VCaP (cell line): ENCODE measurements around the gene CMTM7.

Experiments used
- H3K27ac ChIP-seq: fragments of 450-650 bp; 2 replicates; pipeline ENCODE4 v1.5.1; 2017
- TF ChIP-seq, protein P1 (sequence below): fragments of 450-650 bp; conservative IDR thresholded peaks from 2 replicates; pipeline ENCODE4 v1.5.1; 2017; ENCODE audit warnings: mild to moderate bottlenecking, moderate library complexity

CMTM7 gene

DNA sequence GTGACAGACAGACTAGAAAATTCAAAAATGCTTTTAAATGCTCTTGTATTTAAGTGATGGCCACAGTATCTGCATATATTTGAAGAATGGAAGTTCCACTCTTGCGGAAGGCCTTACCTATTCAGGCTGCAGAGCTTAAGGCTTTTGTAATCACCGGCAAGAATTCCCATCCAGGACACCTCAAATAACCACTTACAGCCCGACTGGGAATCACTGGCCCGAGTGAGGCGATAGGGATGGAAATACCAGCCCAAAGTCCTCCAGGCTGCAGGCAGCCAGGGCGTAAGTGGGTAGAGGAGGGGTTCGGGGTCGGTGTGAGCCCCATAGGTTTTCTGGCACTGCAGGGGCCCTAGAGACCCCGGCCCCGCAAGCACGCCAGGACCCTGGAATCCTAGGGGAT lies 9.5 kb downstream of the CMTM7 start:
- H3K27ac ChIP-seq: peak overlapping the region; percentile 99
- TF ChIP-seq, protein P1, sequence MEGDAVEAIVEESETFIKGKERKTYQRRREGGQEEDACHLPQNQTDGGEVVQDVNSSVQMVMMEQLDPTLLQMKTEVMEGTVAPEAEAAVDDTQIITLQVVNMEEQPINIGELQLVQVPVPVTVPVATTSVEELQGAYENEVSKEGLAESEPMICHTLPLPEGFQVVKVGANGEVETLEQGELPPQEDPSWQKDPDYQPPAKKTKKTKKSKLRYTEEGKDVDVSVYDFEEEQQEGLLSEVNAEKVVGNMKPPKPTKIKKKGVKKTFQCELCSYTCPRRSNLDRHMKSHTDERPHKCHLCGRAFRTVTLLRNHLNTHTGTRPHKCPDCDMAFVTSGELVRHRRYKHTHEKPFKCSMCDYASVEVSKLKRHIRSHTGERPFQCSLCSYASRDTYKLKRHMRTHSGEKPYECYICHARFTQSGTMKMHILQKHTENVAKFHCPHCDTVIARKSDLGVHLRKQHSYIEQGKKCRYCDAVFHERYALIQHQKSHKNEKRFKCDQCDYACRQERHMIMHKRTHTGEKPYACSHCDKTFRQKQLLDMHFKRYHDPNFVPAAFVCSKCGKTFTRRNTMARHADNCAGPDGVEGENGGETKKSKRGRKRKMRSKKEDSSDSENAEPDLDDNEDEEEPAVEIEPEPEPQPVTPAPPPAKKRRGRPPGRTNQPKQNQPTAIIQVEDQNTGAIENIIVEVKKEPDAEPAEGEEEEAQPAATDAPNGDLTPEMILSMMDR: no peak

DNA sequence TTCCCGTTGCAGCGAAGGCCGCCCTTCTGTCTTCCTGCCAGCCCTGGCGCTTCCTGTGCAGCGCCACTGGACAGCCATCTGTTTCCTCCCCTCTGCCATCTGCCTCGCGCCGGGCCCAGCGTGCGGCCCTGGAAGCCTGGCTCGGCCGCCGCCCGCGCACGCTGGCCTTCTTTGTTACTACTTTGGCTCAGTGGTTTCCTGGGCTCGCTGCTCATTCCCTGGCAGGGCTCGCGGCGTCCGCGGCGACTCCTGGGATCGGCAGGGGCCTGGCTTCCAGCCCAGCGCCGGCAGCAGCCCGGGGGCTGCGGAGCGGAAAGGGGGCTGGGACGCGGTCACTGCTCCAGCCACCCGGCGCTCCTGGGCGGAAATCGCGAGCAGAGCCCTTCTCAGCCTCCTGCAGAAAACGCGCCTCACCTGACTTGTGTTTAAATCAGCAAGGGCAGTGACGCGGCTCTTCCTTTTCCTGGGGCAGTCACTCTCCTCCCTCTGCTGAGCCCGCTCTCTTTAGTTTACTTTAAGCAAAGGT lies 10.0 kb downstream of the CMTM7 start:
- peak overlapping the region; percentile 99 for H3K27ac ChIP-seq
- TF ChIP-seq, protein P1: no peak

DNA sequence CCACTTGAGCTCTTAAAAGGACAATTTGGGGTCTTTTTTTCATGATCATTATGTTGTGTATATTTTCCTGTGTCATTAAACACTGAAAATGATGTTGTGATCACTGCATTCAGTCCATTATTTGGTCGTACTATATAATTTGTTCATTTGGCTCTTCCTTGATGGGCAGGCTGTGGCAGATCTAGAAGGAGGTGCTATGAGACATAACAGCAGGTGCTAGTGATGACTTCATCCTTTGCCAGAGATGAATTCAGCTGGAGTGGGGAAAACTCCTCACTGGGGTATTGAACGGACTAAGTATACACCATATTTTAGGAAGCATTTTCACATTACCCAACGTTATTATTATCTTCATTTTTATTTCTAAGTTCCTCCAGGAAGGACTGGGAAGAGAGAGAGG lies 12.0 kb downstream of the CMTM7 start:
- H3K27ac ChIP-seq: peak overlapping the region; percentile 99
- TF ChIP-seq, protein P1: no peak

DNA sequence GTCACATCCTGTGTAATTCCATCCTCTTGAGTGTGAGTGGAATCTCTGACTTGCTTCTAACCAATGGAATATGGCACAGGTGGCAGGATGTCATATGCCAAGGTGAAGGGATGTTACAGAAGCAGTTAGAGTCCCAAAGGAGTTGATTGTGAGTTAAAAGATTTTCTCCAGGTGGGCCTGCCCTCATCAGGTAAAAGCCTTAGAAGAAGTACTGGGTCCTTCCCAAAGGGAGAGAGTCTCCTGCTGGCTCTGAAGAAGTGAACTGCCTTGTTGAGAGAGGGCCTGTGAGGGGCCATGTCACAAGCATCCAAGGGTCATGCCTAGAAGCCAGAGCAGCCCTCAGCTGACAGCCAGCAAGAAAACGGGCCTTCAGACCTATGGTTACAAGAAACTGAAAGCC lies 13.1 kb downstream of the CMTM7 start:
- peak overlapping the region; percentile 99 for H3K27ac ChIP-seq
- TF ChIP-seq, protein P1: no peak

DNA sequence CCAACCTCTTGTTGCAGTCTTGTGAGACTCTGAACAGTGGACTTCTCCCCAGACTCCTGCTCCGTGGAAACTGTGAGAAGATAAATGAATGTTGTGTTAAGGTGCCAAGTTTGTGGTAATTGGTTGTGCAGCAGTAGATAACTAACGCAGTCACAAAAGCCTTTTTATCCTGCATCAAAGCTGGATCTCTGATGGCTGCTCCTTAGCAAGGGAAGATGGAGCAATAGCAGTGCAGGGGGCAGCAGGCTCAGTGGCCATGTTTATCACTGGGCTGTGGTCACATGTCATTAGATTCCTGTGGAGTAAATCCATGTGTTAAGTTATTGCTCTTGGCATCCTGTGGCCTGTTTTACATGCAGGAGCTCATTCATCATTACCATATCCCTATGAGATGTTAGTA lies 13.5 kb downstream of the CMTM7 start:
- H3K27ac ChIP-seq: peak overlapping the region; percentile 99
- TF ChIP-seq, protein P1: no peak

DNA sequence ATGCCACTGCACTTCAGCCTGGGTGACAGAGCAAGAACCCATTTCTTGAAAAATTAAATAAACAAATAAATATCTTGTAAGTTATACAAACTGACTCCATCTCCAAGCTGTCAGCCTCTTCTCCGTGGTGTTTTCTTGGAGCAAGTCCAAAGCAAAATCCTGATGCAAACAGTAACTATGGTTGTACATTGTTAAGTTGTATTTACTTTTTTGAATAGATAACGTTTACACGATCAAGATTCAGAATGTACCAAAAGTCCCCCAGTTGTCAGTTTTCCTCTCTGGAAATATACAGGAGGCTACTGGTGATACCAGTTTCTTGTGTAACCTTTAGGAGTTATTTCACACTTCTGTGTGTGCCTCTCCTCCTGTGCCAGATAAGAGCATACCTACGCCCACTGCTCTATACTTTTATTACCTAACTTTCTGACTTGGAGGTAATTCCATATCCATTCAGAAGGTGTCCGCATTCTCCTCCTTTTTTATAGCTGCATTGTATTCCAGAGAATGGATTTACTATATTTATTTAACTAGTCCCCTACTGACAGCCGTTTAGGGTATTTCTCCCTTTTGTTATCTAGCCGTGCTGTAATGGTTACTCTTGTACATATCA lies 14.2 kb downstream of the CMTM7 start:
- H3K27ac ChIP-seq: peak overlapping the region; percentile 99
- TF ChIP-seq, protein P1: no peak

DNA sequence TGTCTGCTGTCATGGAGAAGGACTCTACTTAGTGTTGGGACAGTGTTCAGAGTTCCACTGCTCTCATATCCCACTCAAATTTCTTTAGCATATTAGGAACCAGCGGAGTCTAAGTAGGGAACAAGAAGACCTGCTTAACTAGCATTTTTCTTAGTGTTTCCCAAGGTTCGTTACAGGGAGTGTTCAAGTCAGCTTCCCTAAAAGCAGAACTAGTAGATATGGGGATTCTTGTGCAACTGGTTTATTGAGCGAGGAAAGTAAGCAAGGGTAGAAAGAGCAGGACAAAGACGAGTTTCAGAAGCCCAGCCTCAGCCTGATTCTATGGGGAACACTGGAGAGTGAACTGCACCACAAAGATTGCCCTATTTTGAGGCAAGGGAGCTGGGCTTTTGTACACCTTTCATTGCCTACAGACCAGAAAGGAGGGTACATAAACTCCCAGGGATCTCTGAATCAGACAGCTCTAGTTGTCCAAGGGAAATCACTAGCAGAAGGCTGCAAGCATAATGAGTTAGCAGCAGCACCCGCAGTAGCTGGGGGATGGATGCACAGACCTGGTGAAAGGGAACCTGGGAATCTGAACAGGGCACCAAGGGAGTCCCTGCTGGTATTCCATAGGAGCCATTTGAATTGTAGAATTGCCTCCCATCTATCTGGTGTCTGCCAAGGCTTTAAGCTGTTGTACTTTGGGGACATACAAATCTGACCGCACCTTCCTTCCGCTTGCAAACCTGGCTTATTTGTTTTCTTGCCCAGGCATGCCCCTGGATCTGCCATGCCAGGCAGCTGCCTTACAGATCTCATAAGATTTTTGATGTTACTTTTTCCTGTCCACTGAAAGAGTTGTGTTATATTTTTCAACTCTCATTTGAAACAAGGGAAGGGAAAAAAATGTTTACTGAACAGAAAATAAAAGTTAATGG lies 15.1 kb downstream of the CMTM7 start:
- H3K27ac ChIP-seq: peak overlapping the region; percentile 99
- TF ChIP-seq, protein P1: no peak
